IMR-90 (cell line): ENCODE results near the gene AANAT. TPM values are rescaled to one million over a fixed set of nuclear protein-coding genes. Genes with fewer than 3 reads are reported as not detected.

Source experiments
- ATAC-seq: fragments of 200-7000 bp; cut with Tn5 transposase; 2 replicates; pipeline ENCODE4 v1.9.1; 2020; ENCODE audit warnings: low read depth, mild to moderate bottlenecking, moderate library complexity
- BruUV-seq: library from RNA; stranded (reverse); fragments of 400-500 nt; replicated peaks from 2 replicates; lab custom pipeline; 2021; lab: Mats Ljungman, UMichigan
- CTCF ChIA-PET: fragments of 300-600 bp; formaldehyde crosslinking; extraction: SDS; loops from one replicate; lab custom pipeline; 2021; ENCODE audit warnings: antibody characterized with exemption; lab: Yijun Ruan, JAX
- POLR2A ChIA-PET: fragments of 300-600 bp; sonication (Branson Sonifier 250); formaldehyde crosslinking; loops from one replicate; lab custom pipeline; 2022; ENCODE audit warnings: antibody characterized with exemption; ENCODE audit not compliant: unreplicated experiment; lab: Charles Lee
- DNase-seq: peaks from one replicate; pipeline ENCODE4 v3.0.0; 2013
- H2AFZ ChIP-seq: replicated peaks from 2 replicates; pipeline ENCODE3; 2013; ENCODE audit warnings: low read length, mild to moderate bottlenecking; ENCODE audit not compliant: poor library complexity
- H2AK5ac ChIP-seq: 2 replicates; pipeline ENCODE4 v1.6.1; 2013; ENCODE audit warnings: low read depth, low read length, inconsistent platforms
- H2AK9ac ChIP-seq: replicated peaks from 2 replicates; pipeline ENCODE3; 2013; ENCODE audit warnings: mild to moderate bottlenecking, low read depth, low read length, moderate library complexity; ENCODE audit not compliant: poor library complexity
- H2BK120ac ChIP-seq: 2 replicates; pipeline ENCODE4 v1.6.1; 2013; ENCODE audit warnings: low read depth, low read length, inconsistent platforms
- H2BK15ac ChIP-seq: 3 replicates; pipeline ENCODE4 v1.6.1; 2013; ENCODE audit warnings: low read depth, low read length, inconsistent platforms
- H2BK20ac ChIP-seq: 2 replicates; pipeline ENCODE4 v1.6.1; 2013; ENCODE audit warnings: low read depth, mild to moderate bottlenecking, inconsistent platforms, low read length, moderate library complexity
- H2BK5ac ChIP-seq: 2 replicates; pipeline ENCODE4 v1.6.1; 2013; ENCODE audit warnings: mild to moderate bottlenecking, low read depth, low read length, inconsistent platforms; ENCODE audit not compliant: poor library complexity, severe bottlenecking
- H3K14ac ChIP-seq: replicated peaks from 2 replicates; pipeline ENCODE4 v1.6.1; 2013; ENCODE audit warnings: low read depth, low read length, inconsistent platforms
- H3K18ac ChIP-seq: 2 replicates; pipeline ENCODE4 v1.6.1; 2013; ENCODE audit warnings: low read depth, low read length, control low read depth
- H3K23ac ChIP-seq: 2 replicates; pipeline ENCODE4 v1.6.1; 2013; ENCODE audit warnings: low read depth, low read length, inconsistent platforms
- H3K27ac ChIP-seq: 2 replicates; pipeline ENCODE4 v1.5.1; 2013; ENCODE audit warnings: mild to moderate bottlenecking, control low read depth, low read length; ENCODE audit not compliant: insufficient read depth
- H3K27me3 ChIP-seq: 2 replicates; pipeline ENCODE4 v1.6.1; 2013; ENCODE audit warnings: low read length; ENCODE audit not compliant: control insufficient read depth, insufficient read depth
- H3K36me3 ChIP-seq: 2 replicates; pipeline ENCODE4 v1.6.1; 2013; ENCODE audit warnings: low read length, mixed read lengths; ENCODE audit not compliant: control insufficient read depth, insufficient read depth
- H3K4ac ChIP-seq: 2 replicates; pipeline ENCODE4 v1.6.1; 2013; ENCODE audit warnings: low read depth, low read length, inconsistent platforms
- H3K4me1 ChIP-seq: 2 replicates; pipeline ENCODE4 v1.6.1; 2013; ENCODE audit warnings: low read length, mixed read lengths; ENCODE audit not compliant: control insufficient read depth, insufficient read depth
- H3K4me2 ChIP-seq: 2 replicates; pipeline ENCODE4 v1.6.1; 2013; ENCODE audit warnings: low read depth, mild to moderate bottlenecking, control low read depth, low read length, moderate library complexity
- H3K4me3 ChIP-seq: 2 replicates; pipeline ENCODE4 v1.5.1; 2013; ENCODE audit warnings: low read depth, mild to moderate bottlenecking, control low read depth, low read length, moderate library complexity; ENCODE audit not compliant: insufficient read depth
- H3K56ac ChIP-seq: 2 replicates; pipeline ENCODE4 v1.6.1; 2013; ENCODE audit warnings: low read length, inconsistent platforms; ENCODE audit not compliant: insufficient read depth; ENCODE audit errors: extremely low read depth
- H3K79me1 ChIP-seq, 2 experiments: 2 replicates each; pipeline ENCODE4 v1.6.1; 2013; ENCODE audit warnings: low read length in 2 of 2, inconsistent platforms in 1 of 2, low read depth in 1 of 2
- H3K9ac ChIP-seq: 2 replicates; pipeline ENCODE4 v1.6.1; 2013; ENCODE audit warnings: low read depth, low read length, control low read depth
- H3K9me1 ChIP-seq: 2 replicates; pipeline ENCODE4 v1.6.1; 2013; ENCODE audit warnings: low read length, inconsistent platforms; ENCODE audit not compliant: insufficient read depth
- H3K9me3 ChIP-seq: 2 replicates; pipeline ENCODE4 v1.6.1; 2013; ENCODE audit warnings: low read length; ENCODE audit not compliant: control insufficient read depth, insufficient read depth
- H4K20me1 ChIP-seq: 2 replicates; pipeline ENCODE4 v1.6.1; 2013; ENCODE audit warnings: low read length, inconsistent platforms; ENCODE audit not compliant: insufficient read depth
- H4K5ac ChIP-seq: 2 replicates; pipeline ENCODE4 v1.6.1; 2013; ENCODE audit warnings: mild to moderate bottlenecking, low read depth, low read length, control low read depth
- H4K8ac ChIP-seq, 2 experiments: 2 replicates each; pipeline ENCODE4 v1.6.1; 2013; ENCODE audit warnings: low read depth in 2 of 2, low read length in 2 of 2, control low read depth in 1 of 2, inconsistent platforms in 1 of 2
- H4K91ac ChIP-seq: 2 replicates; pipeline ENCODE4 v1.6.1; 2013; ENCODE audit warnings: low read depth, low read length, inconsistent platforms; ENCODE audit not compliant: insufficient read depth
- CEBPB ChIP-seq: IDR thresholded peaks from 2 replicates; pipeline ENCODE4 v1.6.1; 2012; ENCODE audit warnings: low read depth, low read length, improper control_type of control experiment
- MAFK ChIP-seq: IDR thresholded peaks from 2 replicates; pipeline ENCODE4 v1.6.1; 2012; ENCODE audit warnings: low read depth, low read length, improper control_type of control experiment
- MAZ ChIP-seq: IDR thresholded peaks from 2 replicates; pipeline ENCODE4 v1.6.1; 2012; ENCODE audit warnings: low read depth, mild to moderate bottlenecking, low read length, improper control_type of control experiment, moderate library complexity, borderline replicate concordance
- MXI1 ChIP-seq: IDR thresholded peaks from 2 replicates; pipeline ENCODE4 v1.6.1; 2012; ENCODE audit warnings: low read depth, mild to moderate bottlenecking, low read length, moderate library complexity, borderline replicate concordance
- POLR2A ChIP-seq: IDR thresholded peaks from 2 replicates; pipeline ENCODE4 v1.6.1; 2012; ENCODE audit warnings: mild to moderate bottlenecking, low read depth, low read length
- RAD21 ChIP-seq: IDR thresholded peaks from 2 replicates; pipeline ENCODE4 v1.6.1; 2012; ENCODE audit warnings: low read length, improper control_type of control experiment
- RCOR1 ChIP-seq: IDR thresholded peaks from 2 replicates; pipeline ENCODE4 v1.6.1; 2012; ENCODE audit warnings: mild to moderate bottlenecking, low read length, improper control_type of control experiment; ENCODE audit not compliant: insufficient replicate concordance
- RFX5 ChIP-seq: IDR thresholded peaks from 2 replicates; pipeline ENCODE4 v1.8.0; 2012; ENCODE audit warnings: low read depth, mild to moderate bottlenecking, low read length, moderate library complexity
- SMC3 ChIP-seq: fragments of 150-350 bp; IDR thresholded peaks from 2 replicates; pipeline ENCODE4 v1.6.1; 2016; ENCODE audit warnings: low read depth, mild to moderate bottlenecking, antibody characterized with exemption, low read length, moderate library complexity
- USF2 ChIP-seq: fragments of 150-350 bp; IDR thresholded peaks from 2 replicates; pipeline ENCODE4 v1.6.1; 2017; ENCODE audit warnings: mild to moderate bottlenecking, antibody characterized with exemption, low read length, low read depth
- WGBS, 2 experiments: methylation state at CpG; one replicate each; pipeline versions ENCODE4 v1.1.5 to v1.1.7; 2013; ENCODE audit warnings: missing lambda C conversion rate in 2 of 2; ENCODE audit not compliant: insufficient read length in 1 of 2; ENCODE audit errors: extremely low coverage in 2 of 2; 5-methylcytosine and 5-hydroxymethylcytosine counted together
- dilution Hi-C: fragments of 300-500 bp; cut with HindIII; formaldehyde crosslinking; loops from one replicate; pipeline ENCODE4 v1.14.3; 2018; ENCODE audit warnings: low sequenced_read_pairs; ENCODE audit not compliant: unreplicated experiment
- in situ Hi-C: fragments of 300-500 bp; cut with MboI; formaldehyde crosslinking; loops from 3 replicates; pipeline ENCODE4 v1.14.3; 2019; ENCODE audit warnings: low sequenced_read_pairs, inconsistent platforms, mixed read lengths
- intact Hi-C: fragments of 100-400 bp; cut with micrococcal nuclease; formaldehyde crosslinking; loops from 2 replicates; pipeline ENCODE4 v1.10.0; 2022
- polyA plus RNA-seq, 3 experiments: library from polyadenylated mRNA; depleted of rRNA; stranded (reverse); fragments of >200 nt; gene quantifications; 2 replicates each; pipeline ENCODE4 v1.2.3, GENCODE V29; 2012; ENCODE audit warnings: low replicate concordance in 1 of 3
- total RNA-seq: library from RNA; depleted of rRNA; stranded (reverse); fragments of >200 nt; gene quantifications from 2 replicates; pipeline ENCODE4 v1.2.3, GENCODE V29; 2012
- TF ChIP-seq, protein P1 (sequence below): fragments of 150-350 bp; IDR thresholded peaks from 2 replicates; pipeline ENCODE4 v1.6.1; 2016; ENCODE audit warnings: low read depth, mild to moderate bottlenecking, low read length, moderate library complexity, borderline replicate concordance

The AANAT gene
- total and polyA plus RNA-seq, 2 of the 4 experiments (the other 2 are of a cell fraction): 0.21 TPM; not detected in 1

DNA sequence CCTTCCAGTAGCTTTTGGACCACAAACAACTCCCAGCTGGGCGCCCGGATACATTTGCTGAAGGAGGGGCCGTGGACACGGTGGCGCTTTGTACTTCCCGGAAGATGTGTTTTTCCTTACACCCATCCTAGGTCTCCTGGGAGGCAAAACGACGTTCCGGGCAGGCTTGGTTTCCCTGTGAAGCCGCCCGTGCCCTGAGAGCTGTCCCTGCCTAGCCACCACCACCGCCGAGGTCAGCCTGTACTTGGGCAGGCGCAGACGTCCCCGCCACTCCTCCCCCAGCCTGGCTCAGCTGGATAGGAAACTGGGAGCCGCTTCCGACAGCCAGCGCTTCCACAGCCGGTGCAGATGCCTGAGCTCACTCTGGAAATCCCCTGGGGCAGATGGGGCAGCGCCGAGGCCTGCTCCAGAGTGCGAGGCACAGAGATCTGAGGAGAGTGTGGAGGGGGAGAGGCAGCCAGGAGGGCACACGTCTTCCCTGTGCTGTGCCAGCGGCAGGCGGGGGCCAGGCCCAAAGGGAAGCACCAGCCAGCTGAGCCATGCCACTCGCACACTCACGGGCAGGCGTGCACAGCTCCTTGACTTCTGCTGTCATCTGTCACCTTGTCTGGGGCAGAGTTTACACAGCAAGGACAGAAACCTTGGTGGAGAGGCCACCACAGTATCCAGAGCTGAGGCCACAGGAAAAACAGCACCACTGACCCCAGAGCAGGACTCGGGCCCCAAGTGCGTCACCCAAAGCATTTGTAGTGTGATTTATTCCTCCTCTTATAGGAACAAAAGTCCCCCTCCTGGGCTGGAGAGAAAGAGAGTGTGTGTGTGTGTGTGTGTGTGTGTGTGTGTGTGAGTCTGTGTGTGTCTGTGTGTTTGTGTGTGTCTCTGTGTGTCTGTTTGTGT lies 30.8 kb downstream of the AANAT start:
- 22% methylated on average over 15 of the region's 31 CpGs; no CpG with 5 or more reads in 1 of the 2 experiments for WGBS, 2 experiments
- H4K91ac ChIP-seq: peak overlapping the region; percentile 79
- peak overlapping the region; percentile 51; the same call in 1 of the 2 replicates for H3K56ac ChIP-seq
- H3K27ac ChIP-seq: peak overlapping the region; percentile 70
- no peaks in the 10 kb centered on the region for H3K27me3 ChIP-seq
- H2AFZ ChIP-seq: peak overlapping the region; percentile 94
- no peaks in the 10 kb centered on the region for H3K36me3 ChIP-seq
- peak overlapping the region; percentile 87; the same call in 2 of the 3 replicates for H2BK15ac ChIP-seq
- peak overlapping the region; percentile 98 for H4K5ac ChIP-seq
- peak overlapping the region; percentile 69 for H3K4me2 ChIP-seq
- TF ChIP-seq MAFK (0 out of 2 replicates have a peak, but pooled peaks have one; percentile 14), MAZ (peak; percentile 75; the same call in 1 of the 2 replicates), RCOR1 (peak; percentile 71), SMC3 (no peak), USF2 (peak; percentile 12; the same call in 1 of the 2 replicates), CEBPB (peak; percentile 33; the same call in 1 of the 2 replicates), MXI1 (0 out of 2 replicates have a peak, but pooled peaks have one; percentile 15), POLR2A (peak; percentile 78), RFX5 (no peak), RAD21 (0 out of 2 replicates have a peak, but pooled peaks have one; percentile 4)
- TF ChIP-seq, protein P1, sequence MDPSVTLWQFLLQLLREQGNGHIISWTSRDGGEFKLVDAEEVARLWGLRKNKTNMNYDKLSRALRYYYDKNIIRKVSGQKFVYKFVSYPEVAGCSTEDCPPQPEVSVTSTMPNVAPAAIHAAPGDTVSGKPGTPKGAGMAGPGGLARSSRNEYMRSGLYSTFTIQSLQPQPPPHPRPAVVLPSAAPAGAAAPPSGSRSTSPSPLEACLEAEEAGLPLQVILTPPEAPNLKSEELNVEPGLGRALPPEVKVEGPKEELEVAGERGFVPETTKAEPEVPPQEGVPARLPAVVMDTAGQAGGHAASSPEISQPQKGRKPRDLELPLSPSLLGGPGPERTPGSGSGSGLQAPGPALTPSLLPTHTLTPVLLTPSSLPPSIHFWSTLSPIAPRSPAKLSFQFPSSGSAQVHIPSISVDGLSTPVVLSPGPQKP: no peak
- peak overlapping the region; percentile 75; the same call in 1 of the 2 replicates for H3K23ac ChIP-seq
- H3K18ac ChIP-seq: peak overlapping the region; percentile 92
- H2BK5ac ChIP-seq: peak overlapping the region; percentile 80
- H3K4ac ChIP-seq: peak overlapping the region; percentile 93
- ChIA-PET POLR2A (no interaction called here), CTCF (interaction anchor here (0.6 kb wide), 1 partner anchor 350 kb away, joined by 8 read pairs; no protein-coding TSS in a partner anchor)
- no peaks in the 10 kb centered on the region for H3K9me3 ChIP-seq
- in situ Hi-C loops (no loop called here), dilution Hi-C loops (no loop called here), intact Hi-C loops (no loop called here)
- peak overlapping the region; percentile 77 to 99 for H4K8ac ChIP-seq
- H2BK120ac ChIP-seq: peak overlapping the region; percentile 89
- ATAC-seq (peak; percentile 78), DNase-seq (peak; percentile 93)
- H3K14ac ChIP-seq: peak overlapping the region; percentile 91
- H2BK20ac ChIP-seq: peak overlapping the region; percentile 84
- peak overlapping the region; percentile 76 for H2AK5ac ChIP-seq
- peaks cover 4 to 30% of the 10 kb centered on the region in 2 experiments; a peak in 3 of 4 replicates for H3K79me1 ChIP-seq
- no TSS peak for BruUV-seq
- peak overlapping the region; percentile 36 for H3K9ac ChIP-seq
- no peak overlapping the region for H3K4me3 ChIP-seq
- peaks cover 34% of the 10 kb centered on the region for H3K4me1 ChIP-seq
- peak overlapping the region; percentile 65 for H2AK9ac ChIP-seq
- no peaks in the 10 kb centered on the region for H4K20me1 ChIP-seq
- H3K9me1 ChIP-seq: peaks cover 16% of the 10 kb centered on the region
